K562 (cell line): ENCODE data around the gene AKT1. TPM values are rescaled to one million over a fixed set of nuclear protein-coding genes. Genes with fewer than 3 reads are reported as not detected.

Source experiments
- EGR1 ChIP-seq: fragments of 450-650 bp; conservative IDR thresholded peaks from 2 replicates; pipeline ENCODE4 v1.6.1; 2017; ENCODE audit warnings: mild to moderate bottlenecking
- KAT8 ChIP-seq: fragments of 450-650 bp; IDR thresholded peaks from 2 replicates; pipeline ENCODE4 v1.6.1; 2016; ENCODE audit warnings: low read depth, mild to moderate bottlenecking
- MBD2 ChIP-seq: sonication (generic); IDR thresholded peaks from 2 replicates; pipeline ENCODE4 v1.6.1; 2016; ENCODE audit warnings: low read depth, borderline replicate concordance
- MEIS2 ChIP-seq: fragments of 450-650 bp; IDR thresholded peaks from 2 replicates; pipeline ENCODE4 v1.6.1; 2014; ENCODE audit warnings: mild to moderate bottlenecking; ENCODE audit not compliant: partially characterized antibody
- NCOA2 ChIP-seq, 2 experiments: fragments of 450-650 bp; IDR thresholded peaks; 2 replicates each; pipeline ENCODE4 v1.6.1; 2018; ENCODE audit warnings: mild to moderate bottlenecking in 2 of 2, moderate library complexity in 1 of 2; ENCODE audit not compliant: partially characterized antibody in 2 of 2
- NFE2L1 ChIP-seq: fragments of 450-650 bp; IDR thresholded peaks from 2 replicates; pipeline ENCODE4 v1.6.1; 2016; ENCODE audit warnings: missing genetic modification characterization, low read depth, mild to moderate bottlenecking, missing compliant biosample characterization, moderate library complexity, borderline replicate concordance
- PML ChIP-seq: IDR thresholded peaks from 2 replicates; pipeline ENCODE4 v1.6.1; 2012; ENCODE audit warnings: low read length, inconsistent platforms
- POLR2B ChIP-seq: fragments of 450-650 bp; IDR thresholded peaks from 2 replicates; pipeline ENCODE4 v1.6.1; 2018; ENCODE audit warnings: low read depth; ENCODE audit not compliant: partially characterized antibody
- ZC3H8 ChIP-seq: fragments of 450-650 bp; IDR thresholded peaks from 2 replicates; pipeline ENCODE4 v1.6.1; 2017
- polyA plus RNA-seq, 8 experiments: library from polyadenylated mRNA; depleted of rRNA in 4 of 8; stranded (reverse) in 5 of 8; unstranded in 3 of 8; fragments of >200 nt; fragmentation: Nextera tagmentation in 2 of 8; fragmentation: Illumina TruSeq in 1 of 8; extraction: Ambion mirVana in 2 of 8; extraction: Trizol in 1 of 8; gene quantifications; 2 replicates each; pipeline versions ENCODE4 v1.2.1 to v1.2.3, GENCODE V29; 2011 to 2014; ENCODE audit warnings: inconsistent platforms in 1 of 8, missing spikeins in 1 of 8
- total RNA-seq, 7 experiments: library from RNA; depleted of rRNA in 6 of 7; stranded (reverse); fragments of >200 nt in 6 of 7; fragmentation: Illumina TruSeq in 2 of 7; extraction: Trizol in 2 of 7; gene quantifications; 2 replicates each; pipeline versions ENCODE4 v1.2.1 to v1.2.3, GENCODE V29; 2011 to 2021; ENCODE audit warnings: low replicate concordance in 1 of 7
- TF ChIP-seq, protein P1 (sequence below), 2 experiments: IDR thresholded peaks; 2 replicates each; pipeline ENCODE4 v1.6.1; 2011; ENCODE audit warnings: borderline replicate concordance in 1 of 2, control low read depth in 1 of 2, low read depth in 1 of 2, low read length in 1 of 2, mild to moderate bottlenecking in 1 of 2, mixed read lengths in 1 of 2, moderate library complexity in 1 of 2; ENCODE audit not compliant: insufficient read depth in 1 of 2, insufficient read length in 1 of 2, poor library complexity in 1 of 2, severe bottlenecking in 1 of 2; ENCODE audit errors: extremely low read depth in 1 of 2
- TF ChIP-seq, protein P2 (sequence below): sonication (generic); formaldehyde crosslinking; IDR thresholded peaks from 2 replicates; pipeline ENCODE4 v1.8.0; 2022; ENCODE audit warnings: mild to moderate bottlenecking, missing genetic modification reagents

AKT1 gene
- total and polyA plus RNA-seq, 9 of the 15 experiments (the other 6 are each of a cell fraction or from before 2014, with no cell fraction given), result 0.49 to 132 (median 75.1) TPM

GRCh38 chr14:104752735-104753527, 42.6 kb downstream of the AKT1 start, which contains the start of gene SIVA1 (continued):
- TF ChIP-seq NFE2L1 (tag), result no peak
- TF ChIP-seq MEIS2, result peak; percentile 15
- no peak for TF ChIP-seq NCOA2 (IDR thresholded peaks at IDR 0.05; ENCODE audit: partially characterized antibody in 2 of 2)
- TF ChIP-seq, protein P1, sequence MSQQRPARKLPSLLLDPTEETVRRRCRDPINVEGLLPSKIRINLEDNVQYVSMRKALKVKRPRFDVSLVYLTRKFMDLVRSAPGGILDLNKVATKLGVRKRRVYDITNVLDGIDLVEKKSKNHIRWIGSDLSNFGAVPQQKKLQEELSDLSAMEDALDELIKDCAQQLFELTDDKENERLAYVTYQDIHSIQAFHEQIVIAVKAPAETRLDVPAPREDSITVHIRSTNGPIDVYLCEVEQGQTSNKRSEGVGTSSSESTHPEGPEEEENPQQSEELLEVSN (IDR thresholded peaks at IDR 0.05; ENCODE audit: borderline replicate concordance in 1 of 2, extremely low read depth in 1 of 2, insufficient read depth in 1 of 2, insufficient read length in 1 of 2, low read depth in 1 of 2, low read length in 1 of 2, poor library complexity in 1 of 2, severe bottlenecking in 1 of 2), result peak; percentile 69 to 89
- TF ChIP-seq EGR1, result peak; percentile 70
- TF ChIP-seq, protein P2, sequence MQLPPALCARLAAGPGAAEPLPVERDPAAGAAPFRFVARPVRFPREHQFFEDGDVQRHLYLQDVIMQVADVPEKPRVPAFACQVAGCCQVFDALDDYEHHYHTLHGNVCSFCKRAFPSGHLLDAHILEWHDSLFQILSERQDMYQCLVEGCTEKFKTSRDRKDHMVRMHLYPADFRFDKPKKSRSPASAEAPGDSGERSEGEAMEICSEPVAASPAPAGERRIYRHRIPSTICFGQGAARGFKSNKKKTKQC (CRISPR knock-in tag), result peak; percentile 75; the same call in 1 of the 2 replicates
- TF ChIP-seq POLR2B, result peak; percentile 66
- no peak for TF ChIP-seq ZC3H8
- 0 out of 2 replicates have a peak, but pooled peaks have one; percentile 34 for TF ChIP-seq PML
- no peak for TF ChIP-seq KAT8
- TF ChIP-seq MBD2, result peak; percentile 92
